ENCODE measurements around the gene WFDC10A.
"Not testable (repeated sequence)": the region's sequence is repeated elsewhere in the genome, so short reads cannot be mapped to it uniquely, and the experiment has no call there.

WFDC10A gene

GRCh38 chr20:45626540-45626939 lies 3.0 kb upstream of the WFDC10A start:
- DNase-seq: no peak
- Mint-ChIP-seq H3K36me3 (ENCODE audit: low read depth) (no peaks in the 10 kb centered on the region), H3K4me3 (no peak overlapping the region), H3K27ac (no peak overlapping the region), H3K9me3 (no peaks in the 10 kb centered on the region), H3K27me3 (peaks cover 64% of the 10 kb centered on the region), H3K4me1 (ENCODE audit: low read depth) (peaks cover 5% of the 10 kb centered on the region)

GRCh38 chr20:45630371-45630770 lies 832 bp downstream of the WFDC10A start:
- no peak overlapping the region for H3K4me3 Mint-ChIP-seq
- no peak for DNase-seq
- no peaks in the 10 kb centered on the region for H3K9me3 Mint-ChIP-seq
- peaks cover 67% of the 10 kb centered on the region for H3K27me3 Mint-ChIP-seq
- H3K4me1 Mint-ChIP-seq (ENCODE audit: low read depth): peaks cover 5% of the 10 kb centered on the region
- H3K27ac Mint-ChIP-seq: no peak overlapping the region
- H3K36me3 Mint-ChIP-seq (ENCODE audit: low read depth): no peaks in the 10 kb centered on the region

- H3K4me3 Mint-ChIP-seq: no peak within 1 kb of the TSS
Observed at GRCh38 chr20:45631184-45631583, 1.6 kb downstream of the WFDC10A start, which contains the start of gene WFDC9. TSS of gene WFDC9 (minus strand) at chr20:45631284. CDS start at chr20:45610181, 21,103 bp downstream.

GRCh38 chr20:45636513-45636912 lies 7.0 kb downstream of the WFDC10A start:
- no peak for DNase-seq
- H3K27me3 Mint-ChIP-seq: peaks cover 48% of the 10 kb centered on the region
- no peaks in the 10 kb centered on the region for H3K36me3 Mint-ChIP-seq (ENCODE audit: low read depth)
- no peaks in the 10 kb centered on the region for H3K4me1 Mint-ChIP-seq (ENCODE audit: low read depth)
- H3K9me3 Mint-ChIP-seq: no peaks in the 10 kb centered on the region
- H3K4me3 Mint-ChIP-seq: no peak overlapping the region
- no peak overlapping the region for H3K27ac Mint-ChIP-seq

More at GRCh38 chr20:45631184-45631583, 1.6 kb downstream of the WFDC10A start, which contains the start of gene WFDC9:
- Mint-ChIP-seq H3K27ac (no peak within 1 kb of the TSS), H3K4me1 (ENCODE audit: low read depth) (peaks cover 5% of the 10 kb centered on the region), H3K9me3 (no peaks in the 10 kb centered on the region), H3K36me3 (ENCODE audit: low read depth) (no peaks in the 10 kb centered on the region), H3K27me3 (peaks cover 66% of the 10 kb centered on the region)
- no peak for DNase-seq

GRCh38 chr20:45639687-45640086 lies 10.1 kb downstream of the WFDC10A start:
- Mint-ChIP-seq H3K9me3 (no peaks in the 10 kb centered on the region), H3K4me3 (no peak overlapping the region), H3K36me3 (ENCODE audit: low read depth) (no peaks in the 10 kb centered on the region), H3K4me1 (ENCODE audit: low read depth) (no peaks in the 10 kb centered on the region), H3K27me3 (peaks cover 29% of the 10 kb centered on the region), H3K27ac (no peak overlapping the region)
- no peak for DNase-seq

DNA sequence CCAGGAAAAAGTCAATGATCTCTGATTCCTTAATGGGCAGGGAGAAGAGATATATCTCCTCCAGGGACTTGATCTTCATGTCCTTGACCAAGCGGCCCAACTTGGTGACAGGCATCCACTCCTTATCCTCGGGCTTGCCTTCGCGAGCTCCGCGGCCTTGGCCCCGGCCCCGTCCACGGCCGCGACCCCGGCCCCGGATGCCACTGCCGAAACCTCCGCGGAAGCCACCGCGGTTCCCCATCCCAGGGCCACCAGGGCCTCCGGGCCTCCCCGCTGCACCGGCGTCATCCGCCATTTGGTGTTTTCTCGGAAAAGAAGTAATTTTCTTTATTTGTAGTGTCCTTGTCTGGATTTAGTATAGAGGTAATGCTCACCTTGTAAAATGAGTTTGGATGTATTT lies 11.5 kb downstream of the WFDC10A start:
- H3K4me1 Mint-ChIP-seq (ENCODE audit: low read depth); H3K36me3 Mint-ChIP-seq (ENCODE audit: low read depth); H3K27ac Mint-ChIP-seq; H3K4me3 Mint-ChIP-seq; DNase-seq; H3K9me3 Mint-ChIP-seq: not testable (repeated sequence)
- H3K27me3 Mint-ChIP-seq: peaks cover 25% of the 10 kb centered on the region

- DNase-seq; H3K27ac Mint-ChIP-seq; H3K4me1 Mint-ChIP-seq (ENCODE audit: low read depth); H3K4me3 Mint-ChIP-seq; H3K36me3 Mint-ChIP-seq (ENCODE audit: low read depth); H3K9me3 Mint-ChIP-seq; H3K27me3 Mint-ChIP-seq: not testable (repeated sequence)
Observed at GRCh38 chr20:45645869-45646268, 16.3 kb downstream of the WFDC10A start.

GRCh38 chr20:45646875-45647274 lies 17.3 kb downstream of the WFDC10A start:
- no peak for DNase-seq
- Mint-ChIP-seq H3K9me3 (no peaks in the 10 kb centered on the region), H3K36me3 (ENCODE audit: low read depth) (no peaks in the 10 kb centered on the region), H3K27me3 (peaks cover 12% of the 10 kb centered on the region), H3K4me3 (no peak overlapping the region), H3K27ac (no peak overlapping the region), H3K4me1 (ENCODE audit: low read depth) (no peaks in the 10 kb centered on the region)

DNA sequence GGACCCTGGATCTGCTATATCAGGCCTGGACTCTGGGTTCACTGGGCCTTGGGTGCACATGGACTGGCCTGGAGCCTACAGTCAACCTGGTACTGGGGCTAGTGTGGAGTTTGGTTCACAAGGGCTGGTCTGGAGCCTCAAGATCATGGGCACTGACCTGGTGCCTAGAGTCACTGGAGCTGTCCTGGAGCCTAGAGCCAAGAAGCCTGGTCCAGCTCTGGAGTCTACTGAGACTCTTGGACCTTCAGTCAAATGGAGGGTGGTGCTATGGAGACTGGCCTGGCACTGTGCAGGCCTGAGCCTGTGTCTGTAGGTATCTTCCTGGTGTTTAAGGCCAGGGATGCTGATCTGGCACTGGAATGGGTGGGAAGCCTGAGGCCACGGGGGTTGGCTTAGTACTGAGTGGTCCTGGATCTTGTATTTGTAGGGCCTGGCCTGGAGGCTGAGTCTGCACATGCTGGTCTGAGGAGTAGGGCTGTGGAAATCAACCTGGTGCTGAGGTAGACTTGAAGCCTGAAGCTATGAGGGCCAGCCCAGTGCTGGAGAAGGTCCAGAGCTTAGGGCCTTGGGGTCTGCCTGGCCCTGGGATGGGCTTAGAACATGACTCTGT lies 18.0 kb downstream of the WFDC10A start:
- no peaks in the 10 kb centered on the region for H3K9me3 Mint-ChIP-seq
- H3K4me1 Mint-ChIP-seq (ENCODE audit: low read depth): no peaks in the 10 kb centered on the region
- peaks cover 15% of the 10 kb centered on the region for H3K27me3 Mint-ChIP-seq
- no peaks in the 10 kb centered on the region for H3K36me3 Mint-ChIP-seq (ENCODE audit: low read depth)
- no peak overlapping the region for H3K4me3 Mint-ChIP-seq
- no peak overlapping the region for H3K27ac Mint-ChIP-seq
- no peak for DNase-seq

- H3K4me3 Mint-ChIP-seq: no peak overlapping the region
- H3K36me3 Mint-ChIP-seq (ENCODE audit: low read depth): no peaks in the 10 kb centered on the region
- H3K4me1 Mint-ChIP-seq (ENCODE audit: low read depth): no peaks in the 10 kb centered on the region
- H3K27me3 Mint-ChIP-seq: peaks cover 25% of the 10 kb centered on the region
- DNase-seq: no peak
- H3K27ac Mint-ChIP-seq: no peak overlapping the region
- no peaks in the 10 kb centered on the region for H3K9me3 Mint-ChIP-seq
Observed at GRCh38 chr20:45649312-45649863, 19.8 kb downstream of the WFDC10A start.

DNA sequence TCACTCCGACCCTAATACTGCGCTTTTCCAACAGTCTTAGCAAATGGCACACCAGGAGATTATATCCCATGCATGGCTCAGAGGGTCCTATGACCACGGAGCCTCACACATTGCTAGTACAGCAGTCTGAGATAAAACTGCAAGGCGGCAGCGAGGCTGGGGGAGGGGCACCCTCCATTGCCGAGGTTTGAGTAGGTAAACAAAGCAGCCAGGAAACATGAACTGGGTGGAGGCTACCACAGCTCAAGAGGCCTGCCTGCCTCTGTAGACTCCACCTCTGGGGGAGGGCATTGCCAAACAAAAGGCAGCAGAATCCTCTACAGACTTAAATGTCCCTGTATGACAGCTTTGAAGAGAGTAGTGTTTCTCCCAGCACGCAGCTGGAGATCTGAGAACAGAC lies 22.2 kb downstream of the WFDC10A start:
- not testable (repeated sequence) for H3K27ac Mint-ChIP-seq; H3K9me3 Mint-ChIP-seq; H3K4me3 Mint-ChIP-seq; H3K36me3 Mint-ChIP-seq (ENCODE audit: low read depth); DNase-seq; H3K4me1 Mint-ChIP-seq (ENCODE audit: low read depth)
- peaks cover 28% of the 10 kb centered on the region for H3K27me3 Mint-ChIP-seq

- H3K27me3 Mint-ChIP-seq: peaks cover 17% of the 10 kb centered on the region
- H3K27ac Mint-ChIP-seq; H3K9me3 Mint-ChIP-seq; DNase-seq; H3K4me3 Mint-ChIP-seq; H3K36me3 Mint-ChIP-seq (ENCODE audit: low read depth); H3K4me1 Mint-ChIP-seq (ENCODE audit: low read depth): not testable (repeated sequence)
Observed at GRCh38 chr20:45657038-45657437, 27.5 kb downstream of the WFDC10A start.

DNA sequence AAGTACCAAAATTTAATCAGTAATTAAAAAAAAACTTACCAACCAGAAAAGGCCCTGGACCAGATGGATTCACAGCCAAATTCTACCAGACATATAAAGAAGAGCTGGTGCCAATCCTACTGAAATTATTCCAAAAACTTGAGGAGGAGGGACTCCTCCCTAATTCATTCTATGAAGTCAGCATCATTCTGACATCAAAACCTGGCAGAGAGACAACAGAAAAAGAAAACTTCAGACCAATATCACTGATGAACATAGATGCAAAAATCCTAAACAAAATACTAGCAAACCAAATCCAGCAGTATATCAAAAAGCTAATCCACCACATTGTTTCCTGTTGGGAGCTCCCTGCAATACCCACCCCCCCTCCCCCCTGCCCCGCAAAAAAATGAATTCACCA lies 40.6 kb downstream of the WFDC10A start, which contains the start of gene WFDC11:
TSS of gene WFDC11 (minus strand) at position 101 of the 400 bp plus-strand sequence. CDS start 19,639 bp downstream, outside the sequence.
- Mint-ChIP-seq H3K9me3 (peaks cover 5% of the 10 kb centered on the region), H3K27me3 (peaks cover 59% of the 10 kb centered on the region), H3K4me1 (ENCODE audit: low read depth) (no peaks in the 10 kb centered on the region), H3K36me3 (ENCODE audit: low read depth) (no peaks in the 10 kb centered on the region), H3K27ac (no peak within 1 kb of the TSS), H3K4me3 (no peak within 1 kb of the TSS)
- no peak for DNase-seq

GRCh38 chr20:45672765-45673164 lies 43.2 kb downstream of the WFDC10A start:
- Mint-ChIP-seq H3K27me3 (peaks cover 44% of the 10 kb centered on the region), H3K9me3 (peaks cover 16% of the 10 kb centered on the region), H3K36me3 (ENCODE audit: low read depth) (no peaks in the 10 kb centered on the region), H3K4me1 (ENCODE audit: low read depth) (no peaks in the 10 kb centered on the region), H3K27ac (no peak overlapping the region), H3K4me3 (no peak overlapping the region)
- no peak for DNase-seq

- H3K27me3 Mint-ChIP-seq: peaks cover 24% of the 10 kb centered on the region
Observed at GRCh38 chr20:45679650-45680049, 50.1 kb downstream of the WFDC10A start.

More at GRCh38 chr20:45679650-45680049, 50.1 kb downstream of the WFDC10A start:
- Mint-ChIP-seq H3K4me1 (ENCODE audit: low read depth) (no peaks in the 10 kb centered on the region), H3K9me3 (peaks cover 27% of the 10 kb centered on the region), H3K36me3 (ENCODE audit: low read depth) (no peaks in the 10 kb centered on the region), H3K27ac (no peak overlapping the region), H3K4me3 (no peak overlapping the region)
- no peak for DNase-seq
